ENCODE measurements around the gene TMEM238L.

Gene TMEM238L

GRCh38 chr17:10804546-10804945 lies 647 bp upstream of the TMEM238L start:
- DNase-seq (ENCODE audit: low read depth in 3 of 3) = no peak

DNA sequence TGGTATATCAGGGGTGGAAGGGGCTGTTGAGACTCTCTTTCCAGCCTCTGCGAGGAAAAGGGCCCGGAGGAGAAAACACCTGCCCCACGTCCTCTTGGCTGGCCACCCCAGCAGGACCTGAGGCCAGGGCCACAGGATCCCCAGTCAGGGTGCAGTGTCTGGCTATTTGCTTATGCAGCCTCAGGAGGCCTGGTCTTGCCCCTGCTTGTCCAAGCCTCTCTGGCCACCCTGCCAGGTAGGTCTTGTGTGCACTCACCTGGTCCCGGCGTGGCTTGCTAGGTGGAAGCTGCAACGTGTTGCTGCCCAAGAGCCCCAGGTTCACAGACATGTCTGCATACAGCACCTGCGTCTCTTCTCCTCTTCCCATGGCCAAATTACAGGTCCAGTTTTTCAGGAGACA lies 549 bp downstream of the TMEM238L start:
- DNase-seq (ENCODE audit: low read depth in 3 of 3) = no peak

DNA sequence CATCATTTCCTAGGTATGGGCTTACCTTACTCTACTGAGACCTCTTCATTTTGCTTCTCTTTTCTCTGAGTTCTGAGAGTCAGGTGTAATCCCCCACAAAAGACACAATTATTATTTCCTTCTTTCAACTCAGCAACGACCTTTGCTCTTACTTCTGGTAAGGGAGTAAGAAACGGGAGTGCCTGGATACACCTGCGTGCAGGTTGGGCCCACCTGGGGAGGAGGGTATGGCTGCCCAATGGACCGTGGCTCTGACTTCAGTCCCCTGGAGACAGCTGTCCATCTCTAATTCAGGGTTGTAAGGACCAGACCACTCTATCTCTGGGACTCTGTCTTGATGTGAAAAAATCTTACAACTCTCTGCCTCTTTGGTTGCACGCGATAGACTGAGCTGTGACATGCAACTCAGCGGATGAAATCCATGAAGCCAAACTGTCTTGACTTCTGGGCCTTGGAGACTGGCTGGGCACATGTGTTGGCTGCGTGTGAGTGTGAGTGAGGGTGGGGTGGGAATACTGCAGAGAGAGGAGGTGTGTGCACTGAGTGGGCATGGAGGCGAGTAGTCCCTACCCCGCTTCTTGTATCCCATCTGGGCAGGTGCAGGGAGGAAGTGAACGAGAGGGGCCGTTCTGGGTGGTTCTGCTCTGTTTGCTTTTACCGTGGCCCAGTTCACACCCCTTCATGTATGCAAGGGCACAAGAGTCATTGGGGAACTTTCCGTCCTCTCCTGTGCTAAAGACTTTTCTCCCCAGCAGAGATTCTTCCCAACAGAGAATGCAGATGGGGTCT lies 1.2 kb downstream of the TMEM238L start:
- no peak for DNase-seq (ENCODE audit: low read depth in 3 of 3)

GRCh38 chr17:10799407-10799806 lies 4.5 kb downstream of the TMEM238L start:
- no peak for DNase-seq (ENCODE audit: low read depth in 3 of 3)

GRCh38 chr17:10798910-10799309 lies 5.0 kb downstream of the TMEM238L start:
- no peak for DNase-seq (ENCODE audit: low read depth in 3 of 3)

- no peak for DNase-seq (ENCODE audit: low read depth in 3 of 3)
Measured at GRCh38 chr17:10798332-10798749, 5.6 kb downstream of the TMEM238L start.

DNA sequence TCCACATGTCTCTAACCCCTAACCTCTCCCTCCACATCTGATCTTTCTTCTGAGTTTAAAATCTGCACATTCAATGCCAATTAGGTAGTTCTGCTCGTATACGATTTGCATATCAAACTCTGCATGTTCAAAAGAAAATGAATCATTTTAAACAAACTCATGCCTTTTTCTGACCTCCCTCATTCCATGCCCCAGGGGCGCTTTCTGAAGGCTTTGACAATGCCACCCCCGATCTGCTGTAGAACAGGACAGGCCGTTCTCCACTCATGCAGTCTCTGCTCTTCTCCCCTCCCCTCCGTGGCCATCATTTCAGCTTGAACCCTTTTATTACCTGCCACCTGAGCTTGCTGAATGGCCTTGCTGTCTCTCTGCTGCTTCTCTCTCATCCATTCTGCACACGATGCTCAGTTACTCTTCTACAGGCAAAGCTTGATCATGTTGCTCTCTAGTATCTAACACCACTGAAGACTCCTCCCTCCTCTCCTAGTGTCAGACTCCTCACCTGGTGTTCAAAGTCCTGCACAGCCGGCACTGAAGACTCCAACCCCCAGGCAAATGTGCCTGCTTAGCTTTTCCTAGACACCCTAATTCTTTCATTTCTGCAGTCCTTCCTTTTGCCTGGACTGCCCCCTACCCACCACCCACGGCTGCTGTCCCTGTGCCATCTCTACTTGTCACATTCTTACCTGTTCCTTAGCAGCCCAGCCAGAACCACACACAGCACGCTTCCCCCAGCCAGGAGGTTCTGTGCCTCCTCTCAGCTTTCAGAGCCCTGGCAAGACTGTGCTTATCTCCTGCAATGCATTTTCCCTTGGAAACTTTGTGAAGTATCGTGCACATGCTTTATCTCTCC lies 6.2 kb downstream of the TMEM238L start:
- no peak for DNase-seq (ENCODE audit: low read depth in 3 of 3)

- no peak for DNase-seq (ENCODE audit: low read depth in 3 of 3)
Measured at GRCh38 chr17:10793816-10794215, 10.1 kb downstream of the TMEM238L start.

DNA sequence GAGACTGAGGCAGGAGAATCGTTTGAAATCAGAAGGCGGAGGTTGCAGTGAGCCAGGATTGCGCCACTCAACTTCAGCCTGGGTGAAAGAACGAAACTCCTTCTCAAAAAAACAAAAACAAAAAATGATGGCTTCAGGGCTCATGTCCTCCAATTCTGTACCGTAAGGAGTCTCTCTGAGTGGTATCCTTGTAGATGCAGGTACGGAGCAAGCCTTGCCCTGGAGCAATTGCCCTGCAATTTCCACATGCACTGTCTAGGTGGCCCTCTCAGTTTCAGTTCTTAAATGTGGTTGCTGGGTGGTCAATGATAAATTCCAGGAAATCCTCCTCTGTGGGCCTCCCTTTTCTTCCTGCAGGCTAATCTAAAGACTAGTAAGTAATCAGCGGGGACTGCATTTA lies 10.6 kb downstream of the TMEM238L start:
- DNase-seq (ENCODE audit: low read depth in 3 of 3) = no peak

DNA sequence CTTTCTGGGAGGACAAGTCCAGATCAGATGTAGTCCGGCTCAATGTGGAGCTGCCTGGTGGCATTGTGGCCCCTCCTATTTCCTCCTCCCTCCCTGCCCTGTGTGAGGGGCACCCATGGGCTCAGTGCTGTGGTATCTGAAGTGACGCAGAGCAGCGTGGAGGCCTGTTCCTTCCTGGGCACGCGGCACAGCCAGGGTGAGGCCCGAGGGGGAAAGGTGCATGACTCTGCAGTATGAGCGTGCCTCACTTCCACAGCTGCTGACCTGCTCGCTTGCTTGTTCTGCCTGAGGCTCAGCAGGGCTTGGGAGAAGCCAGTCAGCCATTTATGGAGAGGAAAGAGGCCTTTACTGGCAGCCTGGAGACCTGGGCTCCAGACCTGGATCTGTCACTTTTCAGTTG lies 11.7 kb downstream of the TMEM238L start:
- DNase-seq (ENCODE audit: low read depth in 3 of 3) = no peak

- DNase-seq (ENCODE audit: low read depth in 3 of 3) = no peak
Measured at GRCh38 chr17:10790491-10791401, 13.2 kb downstream of the TMEM238L start.

DNA sequence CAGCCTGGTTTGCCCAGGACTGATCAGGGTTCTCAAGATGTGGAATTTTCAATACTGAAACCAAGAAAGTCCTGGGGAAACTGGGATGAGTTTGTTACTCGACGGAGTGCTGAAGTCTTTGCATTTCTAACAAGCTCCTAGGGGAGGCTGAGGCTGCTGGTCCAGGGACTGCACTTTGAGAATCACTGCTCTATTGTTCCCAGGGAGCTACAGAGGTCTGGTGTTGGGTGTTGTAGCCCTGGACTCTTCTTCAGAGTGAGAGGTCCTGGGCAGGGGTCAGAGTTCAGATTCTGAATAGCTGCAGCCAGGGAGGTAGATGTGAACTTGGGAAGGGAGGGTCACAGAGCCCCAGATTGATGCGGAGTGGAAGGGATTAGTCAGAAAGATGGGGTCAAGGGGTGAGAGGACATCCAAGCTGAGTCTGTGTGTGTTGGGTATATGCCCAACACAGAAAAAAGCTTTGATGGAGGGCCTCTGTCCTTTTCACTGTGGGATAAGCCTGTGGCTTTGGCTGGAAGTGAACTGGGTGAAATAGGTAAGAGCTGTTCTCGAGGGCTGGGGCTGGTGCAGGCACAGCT lies 14.1 kb downstream of the TMEM238L start:
- DNase-seq (ENCODE audit: low read depth in 3 of 3) = no peak

- DNase-seq (ENCODE audit: low read depth in 3 of 3) = no peak
Measured at GRCh38 chr17:10787306-10788045, 16.4 kb downstream of the TMEM238L start.

- no peak for DNase-seq (ENCODE audit: low read depth in 3 of 3)
Measured at GRCh38 chr17:10785295-10785694, 18.6 kb downstream of the TMEM238L start.

- no peak for DNase-seq (ENCODE audit: low read depth in 3 of 3)
Measured at GRCh38 chr17:10779609-10780008, 24.3 kb downstream of the TMEM238L start.

GRCh38 chr17:10777890-10778289 lies 26.0 kb downstream of the TMEM238L start:
- DNase-seq (ENCODE audit: low read depth in 3 of 3) = no peak

DNA sequence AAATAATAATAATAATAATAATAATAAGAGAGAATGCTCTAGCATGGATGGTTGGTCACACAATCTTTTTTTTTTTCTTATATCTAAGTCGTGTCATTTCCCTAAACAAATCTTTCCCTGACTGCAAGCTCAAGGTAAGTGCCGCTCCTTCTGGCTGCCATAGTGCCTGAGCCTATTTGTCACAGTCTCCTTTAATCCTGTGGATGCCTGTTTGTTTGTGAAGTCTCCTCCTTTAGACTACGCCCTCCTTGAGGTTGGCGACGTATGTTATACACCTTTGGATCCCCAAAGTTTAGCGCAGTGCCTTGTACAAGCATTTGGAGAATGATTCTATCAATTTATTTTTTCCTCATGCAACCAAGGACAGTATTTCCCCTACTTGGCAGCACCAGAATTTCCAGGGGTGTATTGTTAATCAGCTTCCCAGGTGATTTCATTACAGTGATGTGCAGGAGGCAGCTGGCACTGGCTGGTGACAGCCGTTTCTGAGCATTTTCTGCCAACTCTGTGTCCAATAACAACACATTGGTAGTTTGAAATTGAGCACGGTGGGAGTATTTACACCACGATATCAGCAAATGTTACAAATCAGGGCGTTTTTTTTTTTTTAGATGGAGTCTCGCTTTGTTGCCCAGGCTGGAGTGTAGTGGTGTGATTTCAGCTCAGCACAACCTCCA lies 26.6 kb downstream of the TMEM238L start:
- DNase-seq (ENCODE audit: low read depth in 3 of 3) = no peak

DNA sequence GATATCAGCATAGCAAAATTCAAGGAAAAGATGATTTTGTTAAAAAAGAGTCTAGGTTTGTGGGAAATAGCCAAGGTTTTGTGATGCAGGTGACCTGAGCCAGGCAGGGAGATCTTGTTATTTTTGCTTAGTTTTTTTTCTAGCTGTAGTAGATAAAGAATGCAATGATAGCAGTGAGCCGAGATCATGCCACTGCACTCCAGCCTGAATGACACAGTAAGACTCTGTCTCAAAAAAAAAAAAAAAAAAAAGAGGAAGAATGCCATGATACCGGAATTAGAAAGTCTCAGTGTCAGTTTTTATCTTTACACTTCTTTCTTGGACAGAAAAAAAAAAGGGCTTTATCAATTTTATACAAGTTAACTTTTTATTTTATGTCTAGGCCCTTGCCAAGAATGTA lies 27.5 kb downstream of the TMEM238L start:
- no peak for DNase-seq (ENCODE audit: low read depth in 3 of 3)

DNA sequence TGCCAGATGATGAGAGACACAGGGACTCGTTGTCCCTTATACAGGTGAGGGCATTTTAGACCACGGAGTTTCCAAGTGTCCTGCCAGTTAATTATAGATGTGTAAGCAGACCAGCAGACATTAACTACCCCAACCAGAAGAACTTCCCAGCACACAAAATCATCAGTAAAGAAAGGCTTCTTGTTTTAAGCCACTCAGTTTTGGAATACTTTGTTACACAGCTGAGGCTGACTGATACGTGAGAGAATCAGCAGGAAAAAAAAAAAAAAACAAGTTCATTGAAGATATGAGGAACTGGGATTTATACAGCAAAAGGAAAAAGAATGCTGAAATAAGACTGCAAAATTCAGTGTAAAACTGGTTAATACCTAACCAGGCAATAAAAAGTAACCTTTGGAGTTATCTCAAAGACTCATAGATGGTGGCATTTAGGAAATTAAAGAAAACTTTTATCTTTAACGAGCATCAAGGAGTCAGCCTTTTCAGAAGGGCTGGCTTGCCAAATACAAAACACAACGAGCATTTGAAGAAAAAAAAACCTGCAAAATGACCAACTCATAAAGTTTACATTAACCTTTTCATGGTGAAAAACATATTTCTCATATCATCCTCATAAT lies 28.1 kb downstream of the TMEM238L start:
- DNase-seq (ENCODE audit: low read depth in 3 of 3) = no peak

- DNase-seq (ENCODE audit: low read depth in 3 of 3) = no peak
Measured at GRCh38 chr17:10775058-10775457, 28.8 kb downstream of the TMEM238L start.
